A549 (cell line): ENCODE results near the gene EFCAB11.

Source experiments
- CTCF ChIP-seq: fragments of >200 bp; sonication (Bioruptor Twin); formaldehyde crosslinking; IDR thresholded peaks from 3 replicates; pipeline ENCODE4 v1.5.1; 2016
- ELK1 ChIP-seq: fragments of 150-350 bp; IDR thresholded peaks from 2 replicates; pipeline ENCODE4 v1.6.1; 2014; ENCODE audit warnings: low read depth, mild to moderate bottlenecking, low read length
- EP300 ChIP-seq, 2 experiments: fragments of >200 bp; sonication (Bioruptor Twin); formaldehyde crosslinking; IDR thresholded peaks; 2 replicates in 1 of 2; 3 replicates in 1 of 2; pipeline ENCODE4 v1.6.1; 2016 to 2017
- JUN ChIP-seq, 2 experiments: fragments of >200 bp; sonication (Bioruptor Twin); formaldehyde crosslinking; IDR thresholded peaks; 2 replicates in 1 of 2; 3 replicates in 1 of 2; pipeline ENCODE4 v1.6.1; 2016 to 2017
- KDM1A ChIP-seq: fragments of 200-600 bp; sonication (generic); IDR thresholded peaks from 2 replicates; pipeline ENCODE4 v1.6.1; 2016; ENCODE audit warnings: low read depth, mild to moderate bottlenecking
- MAFK ChIP-seq: fragments of 450-650 bp; IDR thresholded peaks from 2 replicates; pipeline ENCODE4 v1.6.1; 2014; ENCODE audit not compliant: partially characterized antibody
- POLR2A ChIP-seq: IDR thresholded peaks from 2 replicates; pipeline ENCODE4 v1.6.1; 2012; ENCODE audit warnings: mild to moderate bottlenecking, low read length
- SMC3 ChIP-seq: fragments of >200 bp; sonication (Bioruptor Twin); formaldehyde crosslinking; IDR thresholded peaks from 3 replicates; pipeline ENCODE4 v1.6.1; 2018; ENCODE audit warnings: inconsistent platforms
- SREBF2 ChIP-seq: fragments of 450-650 bp; IDR thresholded peaks from 2 replicates; pipeline ENCODE4 v1.6.1; 2014; ENCODE audit warnings: mild to moderate bottlenecking, moderate library complexity
- TFCP2L1 ChIP-seq: fragments of 250-450 bp; sonication (Bioruptor Pico); IDR thresholded peaks from 2 replicates; pipeline ENCODE4 v1.5.0; 2021; ENCODE audit warnings: mild to moderate bottlenecking
- ZFP36 ChIP-seq: fragments of 450-650 bp; IDR thresholded peaks from 2 replicates; pipeline ENCODE4 v1.6.1; 2014; ENCODE audit warnings: borderline replicate concordance; ENCODE audit not compliant: partially characterized antibody

GRCh38 chr14:89767131-89767530, 187.4 kb downstream of the EFCAB11 start:
- no peak for TF ChIP-seq ZFP36
- no peak for TF ChIP-seq TFCP2L1 (CRISPR knock-in tag)
- no peak for TF ChIP-seq EP300 (IDR thresholded peaks at IDR 0.05)
- TF ChIP-seq JUN (IDR thresholded peaks at IDR 0.05): no peak
- TF ChIP-seq CTCF: no peak
- no peak for TF ChIP-seq SMC3
- no peak for TF ChIP-seq MAFK
- no peak for TF ChIP-seq ELK1
- no peak for TF ChIP-seq KDM1A
- TF ChIP-seq POLR2A: no peak
- TF ChIP-seq SREBF2: no peak
